GM21360 (cell line): ENCODE measurements around the gene DYNLT1.
A peak's percentile ranks its signal among the peaks of the same experiment; 100 is the strongest.
"Not testable (repeated sequence)": the region's sequence is repeated elsewhere in the genome, so short reads cannot be mapped to it uniquely, and the experiment has no call there.

Experiments used
- ATAC-seq: cut with Tn5 transposase; IDR thresholded peaks from one replicate; pipeline ENCODE4 v1.9.1; 2021; ENCODE audit warnings: mild to moderate bottlenecking, moderate library complexity; ENCODE audit not compliant: unreplicated experiment

DYNLT1 gene

GRCh38 chr6:158644231-158645063 lies at the start of gene DYNLT1:
DYNLT1 (minus strand) TSS chr6:158644743; CDS start chr6:158644708, 35 bp downstream.
- ATAC-seq, result peak; percentile 48

GRCh38 chr6:158688860-158689259 lies 44.3 kb upstream of the DYNLT1 start:
- no peak for ATAC-seq

GRCh38 chr6:158687506-158687905 lies 43.0 kb upstream of the DYNLT1 start:
- no peak for ATAC-seq

- peak; percentile 61 for ATAC-seq
Measured at GRCh38 chr6:158686791-158687381, 42.3 kb upstream of the DYNLT1 start.

- ATAC-seq, result no peak
Measured at GRCh38 chr6:158686311-158686710, 41.8 kb upstream of the DYNLT1 start.

GRCh38 chr6:158684745-158685324 lies 40.3 kb upstream of the DYNLT1 start:
- no peak for ATAC-seq

- no peak for ATAC-seq
Measured at GRCh38 chr6:158684311-158684710, 39.8 kb upstream of the DYNLT1 start.

GRCh38 chr6:158680481-158680880 lies 35.9 kb upstream of the DYNLT1 start:
- no peak for ATAC-seq

- ATAC-seq, result no peak
Measured at GRCh38 chr6:158680015-158680414, 35.5 kb upstream of the DYNLT1 start.

- no peak for ATAC-seq
Measured at GRCh38 chr6:158677906-158678578, 33.5 kb upstream of the DYNLT1 start.

GRCh38 chr6:158677094-158677493 lies 32.6 kb upstream of the DYNLT1 start:
- ATAC-seq, result not testable (repeated sequence)

GRCh38 chr6:158674342-158675131 lies 30.0 kb upstream of the DYNLT1 start:
- ATAC-seq, result no peak

- no peak for ATAC-seq
Measured at GRCh38 chr6:158672726-158673125, 28.2 kb upstream of the DYNLT1 start.

- not testable (repeated sequence) for ATAC-seq
Measured at GRCh38 chr6:158672119-158672518, 27.6 kb upstream of the DYNLT1 start.

- ATAC-seq, result no peak
Measured at GRCh38 chr6:158669145-158670035, 24.8 kb upstream of the DYNLT1 start.

- ATAC-seq, result no peak
Measured at GRCh38 chr6:158668707-158669103, 24.2 kb upstream of the DYNLT1 start.

- no peak for ATAC-seq
Measured at GRCh38 chr6:158667360-158667981, 22.9 kb upstream of the DYNLT1 start.

- ATAC-seq, result no peak
Measured at GRCh38 chr6:158666628-158667359, 22.3 kb upstream of the DYNLT1 start.

- no peak for ATAC-seq
Measured at GRCh38 chr6:158665332-158665731, 20.8 kb upstream of the DYNLT1 start.
